H1 (cell line): ENCODE data around the gene LMTK3. TPM values are rescaled to one million over a fixed set of nuclear protein-coding genes. Genes with fewer than 3 reads are reported as not detected.

Source experiments
- BACH1 ChIP-seq: IDR thresholded peaks from 2 replicates; pipeline ENCODE4 v1.6.1; 2012; ENCODE audit warnings: low read length, improper control_type of control experiment
- CBX5 ChIP-seq: fragments of 300-800, 300-1000 bp; sonication (generic); IDR thresholded peaks from 2 replicates; pipeline ENCODE4 v1.7.1; 2016; ENCODE audit warnings: antibody characterized with exemption, low read length, low read depth
- CEBPB ChIP-seq: IDR thresholded peaks from 2 replicates; pipeline ENCODE4 v1.6.1; 2012; ENCODE audit warnings: low read depth, low read length
- CREB1 ChIP-seq: IDR thresholded peaks from 2 replicates; pipeline ENCODE4 v1.6.1; 2012; ENCODE audit warnings: inconsistent platforms
- NANOG ChIP-seq: IDR thresholded peaks from 2 replicates; pipeline ENCODE4 v1.6.1; 2011; ENCODE audit warnings: low read length, low read depth, mild to moderate bottlenecking, inconsistent platforms; ENCODE audit not compliant: insufficient read depth, poor library complexity, severe bottlenecking
- RAD21 ChIP-seq, 2 experiments: IDR thresholded peaks in 1 of 2; conservative IDR thresholded peaks in 1 of 2; 2 replicates each; pipeline ENCODE4 v1.6.1; 2011; ENCODE audit warnings: low read depth in 2 of 2, low read length in 2 of 2, improper control_type of control experiment in 1 of 2, inconsistent platforms in 1 of 2, mild to moderate bottlenecking in 1 of 2, moderate library complexity in 1 of 2
- SIN3A ChIP-seq, 2 experiments: IDR thresholded peaks in 1 of 2; conservative IDR thresholded peaks in 1 of 2; 2 replicates each; pipeline ENCODE4 v1.6.1; 2011 to 2012; ENCODE audit warnings: low read length in 2 of 2, improper control_type of control experiment in 1 of 2, low read depth in 1 of 2, mild to moderate bottlenecking in 1 of 2
- SP4 ChIP-seq: IDR thresholded peaks from 2 replicates; pipeline ENCODE4 v1.6.1; 2012; ENCODE audit warnings: low read length, inconsistent platforms
- TAF1 ChIP-seq: IDR thresholded peaks from 2 replicates; pipeline ENCODE4 v1.6.1; 2011; ENCODE audit warnings: mild to moderate bottlenecking, low read depth, low read length
- TCF12 ChIP-seq: IDR thresholded peaks from 2 replicates; pipeline ENCODE4 v1.6.1; 2011; ENCODE audit warnings: low read depth, mild to moderate bottlenecking, low read length
- polyA plus RNA-seq, 7 experiments: library from polyadenylated mRNA; depleted of rRNA in 3 of 7; stranded (reverse) in 5 of 7; unstranded in 2 of 7; fragments of >200 nt in 5 of 7; fragments of 200-250 nt in 2 of 7; gene quantifications; 1 replicate in 5 of 7; 2 replicates in 1 of 7; 4 replicates in 1 of 7; pipeline versions ENCODE4 v1.2.1 to v1.2.3, GENCODE V29; 2011 to 2013; ENCODE audit warnings: missing spikeins in 2 of 7, mixed read lengths in 2 of 7
- total RNA-seq: library from RNA; stranded (reverse); fragmentation: NEBNext Ultra II Directional; extraction: Animal tissue kit (Norgen Biotek cat#: 25700); gene quantifications from 2 replicates; pipeline ENCODE4 v1.2.1, GENCODE V29; 2021

The LMTK3 gene
- total and polyA plus RNA-seq, 2 of the 8 experiments (the other 6 are each of a cell fraction or from before 2014, with no cell fraction given) = 2.7 to 12.4 TPM

GRCh38 chr19:48484931-48485612, 26.6 kb downstream of the LMTK3 start (continued):
- no peak for TF ChIP-seq RAD21 (IDR thresholded peaks at IDR 0.05 in 1 of 2, conservative IDR thresholded peaks at IDR 0.05 in 1 of 2; ENCODE audit: low read depth in 2 of 2, low read length in 2 of 2)
- TF ChIP-seq TCF12 = no peak
- no peak for TF ChIP-seq SP4
- TF ChIP-seq CREB1 = no peak
- no peak for TF ChIP-seq CBX5
- TF ChIP-seq SIN3A (conservative IDR thresholded peaks at IDR 0.05 in 1 of 2, IDR thresholded peaks at IDR 0.05 in 1 of 2; ENCODE audit: low read depth in 1 of 2, low read length in 2 of 2) = no peak
- no peak for TF ChIP-seq NANOG
- TF ChIP-seq BACH1 = no peak
- TF ChIP-seq TAF1 = no peak
- TF ChIP-seq CEBPB = no peak
